Stomach (tissue), 4 donors: ENCODE results near the gene AIF1.

ENCODE experiments used
- CTCF ChIP-seq, 7 experiments: fragments of 450-650 bp in 4 of 7; fragments of 200-600 bp in 3 of 7; sonication (generic) in 3 of 7; IDR thresholded peaks; one replicate each; pipeline ENCODE4 v1.5.1; 2016 to 2019; ENCODE audit warnings: antibody characterized with exemption in 7 of 7, control low read depth in 2 of 7, mild to moderate bottlenecking in 1 of 7
- POLR2AphosphoS5 ChIP-seq, 3 donors: sonication (generic); formaldehyde crosslinking; IDR thresholded peaks; one replicate each; pipeline ENCODE4 v1.6.1; 2016; ENCODE audit warnings: antibody characterized with exemption in 3 of 3

- TF ChIP-seq POLR2AphosphoS5 (IDR thresholded peaks at IDR 0.05) (no peak), CTCF (IDR thresholded peaks at IDR 0.05) (no peak)
These were observed 35.2 kb upstream of the AIF1 start for GRCh38 chr6:31579546-31580437.
